K562 (cell line): ENCODE measurements around the gene SLC25A48. TPM values are rescaled to one million over a fixed set of nuclear protein-coding genes. Genes with fewer than 3 reads are reported as not detected.

ENCODE experiments used
- C11orf30 ChIP-seq: fragments of 450-650 bp; IDR thresholded peaks from 2 replicates; pipeline ENCODE4 v1.6.1; 2016; ENCODE audit warnings: low read depth, mild to moderate bottlenecking
- CEBPB ChIP-seq: fragments of 450-650 bp; IDR thresholded peaks from 2 replicates; pipeline ENCODE4 v1.6.1; 2016; ENCODE audit warnings: missing genetic modification characterization, missing compliant biosample characterization
- CEBPZ ChIP-seq: fragments of 150-350 bp; IDR thresholded peaks from 2 replicates; pipeline ENCODE4 v1.6.1; 2014; ENCODE audit warnings: low read depth, mild to moderate bottlenecking, low read length, borderline replicate concordance
- ESRRB ChIP-seq: fragments of 250-450 bp; sonication (Bioruptor Pico); IDR thresholded peaks from 2 replicates; pipeline ENCODE4 v1.5.0; 2020; ENCODE audit warnings: mild to moderate bottlenecking, moderate library complexity, borderline replicate concordance
- GABPA ChIP-seq: fragments of 200-800 bp; sonication (Bioruptor generic); conservative IDR thresholded peaks from 2 replicates; pipeline ENCODE4 v1.6.1; 2016; ENCODE audit warnings: low read depth, missing genetic modification characterization, missing compliant biosample characterization
- NR4A1 ChIP-seq, 2 experiments: fragments of 250-450 bp in 1 of 2; fragments of 450-650 bp in 1 of 2; sonication (Bioruptor Pico) in 1 of 2; IDR thresholded peaks; 2 replicates each; pipeline versions ENCODE4 v1.4.0 to v1.6.1; 2016 to 2020; ENCODE audit warnings: mild to moderate bottlenecking in 2 of 2, missing compliant biosample characterization in 1 of 2, missing genetic modification characterization in 1 of 2, moderate library complexity in 1 of 2
- PRMT5 ChIP-seq: sonication (generic); formaldehyde crosslinking; IDR thresholded peaks from 2 replicates; pipeline ENCODE4 v1.5.0; 2020; ENCODE audit warnings: missing genetic modification reagents
- PTBP1 ChIP-seq: fragments of 200-400 bp; formaldehyde crosslinking; IDR thresholded peaks from 2 replicates; pipeline ENCODE4 v1.6.1; 2017; ENCODE audit warnings: low read depth, low read length
- RBBP5 ChIP-seq: fragments of 200-600 bp; sonication (generic); IDR thresholded peaks from 2 replicates; pipeline ENCODE4 v1.6.1; 2012; ENCODE audit warnings: borderline replicate concordance, mild to moderate bottlenecking, low read length, control low read depth, inconsistent platforms; ENCODE audit not compliant: insufficient read depth, poor library complexity, severe bottlenecking
- SMARCE1 ChIP-seq: fragments of 450-650 bp; IDR thresholded peaks from 2 replicates; pipeline ENCODE4 v1.7.1; 2016; ENCODE audit warnings: mild to moderate bottlenecking
- TAL1 ChIP-seq: fragments of 450-650 bp; IDR thresholded peaks from 2 replicates; pipeline ENCODE4 v1.6.1; 2016; ENCODE audit warnings: mild to moderate bottlenecking
- ZNF444 ChIP-seq: fragments of 250-450 bp; sonication (Bioruptor Pico); IDR thresholded peaks from 2 replicates; pipeline ENCODE4 v1.4.0; 2020; ENCODE audit warnings: mild to moderate bottlenecking, moderate library complexity
- polyA plus RNA-seq, 8 experiments: library from polyadenylated mRNA; depleted of rRNA in 4 of 8; stranded (reverse) in 5 of 8; unstranded in 3 of 8; fragments of >200 nt; fragmentation: Nextera tagmentation in 2 of 8; fragmentation: Illumina TruSeq in 1 of 8; extraction: Ambion mirVana in 2 of 8; extraction: Trizol in 1 of 8; gene quantifications; 2 replicates each; pipeline versions ENCODE4 v1.2.1 to v1.2.3, GENCODE V29; 2011 to 2014; ENCODE audit warnings: inconsistent platforms in 1 of 8, missing spikeins in 1 of 8
- total RNA-seq, 7 experiments: library from RNA; depleted of rRNA in 6 of 7; stranded (reverse); fragments of >200 nt in 6 of 7; fragmentation: Illumina TruSeq in 2 of 7; extraction: Trizol in 2 of 7; gene quantifications; 2 replicates each; pipeline versions ENCODE4 v1.2.1 to v1.2.3, GENCODE V29; 2011 to 2021; ENCODE audit warnings: low replicate concordance in 1 of 7
- TF ChIP-seq, protein P1 (sequence below): fragments of 450-650 bp; IDR thresholded peaks from 2 replicates; pipeline ENCODE4 v1.6.1; 2016
- TF ChIP-seq, protein P2 (sequence below), 2 experiments: fragments of 450-650 bp in 1 of 2; sonication (generic) in 1 of 2; formaldehyde crosslinking in 1 of 2; IDR thresholded peaks; 2 replicates each; pipeline versions ENCODE4 v1.7.1 to v1.9.0; 2016 to 2022; ENCODE audit warnings: inconsistent platforms in 1 of 2, mild to moderate bottlenecking in 1 of 2, missing genetic modification reagents in 1 of 2

Gene SLC25A48
- total and polyA plus RNA-seq, 9 of the 15 experiments (the other 6 are each of a cell fraction or from before 2014, with no cell fraction given): 0.08 to 0.35 (median 0.23) TPM; not detected in 1

GRCh38 chr5:135894789-135895188, 60.3 kb downstream of the SLC25A48 start (continued):
- TF ChIP-seq, protein P1, sequence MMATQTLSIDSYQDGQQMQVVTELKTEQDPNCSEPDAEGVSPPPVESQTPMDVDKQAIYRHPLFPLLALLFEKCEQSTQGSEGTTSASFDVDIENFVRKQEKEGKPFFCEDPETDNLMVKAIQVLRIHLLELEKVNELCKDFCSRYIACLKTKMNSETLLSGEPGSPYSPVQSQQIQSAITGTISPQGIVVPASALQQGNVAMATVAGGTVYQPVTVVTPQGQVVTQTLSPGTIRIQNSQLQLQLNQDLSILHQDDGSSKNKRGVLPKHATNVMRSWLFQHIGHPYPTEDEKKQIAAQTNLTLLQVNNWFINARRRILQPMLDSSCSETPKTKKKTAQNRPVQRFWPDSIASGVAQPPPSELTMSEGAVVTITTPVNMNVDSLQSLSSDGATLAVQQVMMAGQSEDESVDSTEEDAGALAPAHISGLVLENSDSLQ: peak; percentile 73
- no peak for TF ChIP-seq PTBP1
- no peak for TF ChIP-seq RBBP5
- TF ChIP-seq NR4A1 (CRISPR knock-in tag; IDR thresholded peaks at IDR 0.05): no peak
- TF ChIP-seq NR4A1 (tag; IDR thresholded peaks at IDR 0.05): no peak
- TF ChIP-seq ESRRB (CRISPR knock-in tag): no peak
- TF ChIP-seq TAL1: no peak
- TF ChIP-seq ZNF444 (CRISPR knock-in tag): no peak
- TF ChIP-seq, protein P2, sequence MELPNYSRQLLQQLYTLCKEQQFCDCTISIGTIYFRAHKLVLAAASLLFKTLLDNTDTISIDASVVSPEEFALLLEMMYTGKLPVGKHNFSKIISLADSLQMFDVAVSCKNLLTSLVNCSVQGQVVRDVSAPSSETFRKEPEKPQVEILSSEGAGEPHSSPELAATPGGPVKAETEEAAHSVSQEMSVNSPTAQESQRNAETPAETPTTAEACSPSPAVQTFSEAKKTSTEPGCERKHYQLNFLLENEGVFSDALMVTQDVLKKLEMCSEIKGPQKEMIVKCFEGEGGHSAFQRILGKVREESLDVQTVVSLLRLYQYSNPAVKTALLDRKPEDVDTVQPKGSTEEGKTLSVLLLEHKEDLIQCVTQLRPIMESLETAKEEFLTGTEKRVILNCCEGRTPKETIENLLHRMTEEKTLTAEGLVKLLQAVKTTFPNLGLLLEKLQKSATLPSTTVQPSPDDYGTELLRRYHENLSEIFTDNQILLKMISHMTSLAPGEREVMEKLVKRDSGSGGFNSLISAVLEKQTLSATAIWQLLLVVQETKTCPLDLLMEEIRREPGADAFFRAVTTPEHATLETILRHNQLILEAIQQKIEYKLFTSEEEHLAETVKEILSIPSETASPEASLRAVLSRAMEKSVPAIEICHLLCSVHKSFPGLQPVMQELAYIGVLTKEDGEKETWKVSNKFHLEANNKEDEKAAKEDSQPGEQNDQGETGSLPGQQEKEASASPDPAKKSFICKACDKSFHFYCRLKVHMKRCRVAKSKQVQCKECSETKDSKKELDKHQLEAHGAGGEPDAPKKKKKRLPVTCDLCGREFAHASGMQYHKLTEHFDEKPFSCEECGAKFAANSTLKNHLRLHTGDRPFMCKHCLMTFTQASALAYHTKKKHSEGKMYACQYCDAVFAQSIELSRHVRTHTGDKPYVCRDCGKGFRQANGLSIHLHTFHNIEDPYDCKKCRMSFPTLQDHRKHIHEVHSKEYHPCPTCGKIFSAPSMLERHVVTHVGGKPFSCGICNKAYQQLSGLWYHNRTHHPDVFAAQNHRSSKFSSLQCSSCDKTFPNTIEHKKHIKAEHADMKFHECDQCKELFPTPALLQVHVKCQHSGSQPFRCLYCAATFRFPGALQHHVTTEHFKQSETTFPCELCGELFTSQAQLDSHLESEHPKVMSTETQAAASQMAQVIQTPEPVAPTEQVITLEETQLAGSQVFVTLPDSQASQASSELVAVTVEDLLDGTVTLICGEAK (IDR thresholded peaks at IDR 0.05): no peak
- TF ChIP-seq, protein P2 (CRISPR knock-in tag; IDR thresholded peaks at IDR 0.05): no peak
- TF ChIP-seq CEBPB: peak; percentile 51
- no peak for TF ChIP-seq CEBPZ
- TF ChIP-seq SMARCE1: peak; percentile 33; the same call in 1 of the 2 replicates
- TF ChIP-seq PRMT5 (CRISPR knock-in tag): no peak
- no peak for TF ChIP-seq C11orf30
- TF ChIP-seq GABPA (tag): no peak
